Measurements from ENCODE around the gene B4GALT4.
"Not testable (repeated sequence)": the region's sequence is repeated elsewhere in the genome, so short reads cannot be mapped to it uniquely, and the experiment has no call there.

B4GALT4 gene

GRCh38 chr3:119184796-119185570 lies 55.7 kb downstream of the B4GALT4 start:
- DNase-seq (ENCODE audit: insufficient read length, low spot score) = no peak
- FAIRE-seq = peak; percentile 13
- TF ChIP-seq POU2F2 (IDR thresholded peaks at IDR 0.05; ENCODE audit: low read depth, low read length) (no peak), SPI1 (IDR thresholded peaks at IDR 0.05; ENCODE audit: low read depth, low read length) (no peak), POLR2AphosphoS5 (IDR thresholded peaks at IDR 0.05; ENCODE audit: low read depth, low read length) (no peak), PAX5 (IDR thresholded peaks at IDR 0.05; ENCODE audit: insufficient read depth, low read length, severe bottlenecking) (no peak), TAF1 (IDR thresholded peaks at IDR 0.05; ENCODE audit: low read depth, low read length) (no peak), POLR2A (IDR thresholded peaks at IDR 0.05; ENCODE audit: low read depth, low read length) (no peak)

DNA sequence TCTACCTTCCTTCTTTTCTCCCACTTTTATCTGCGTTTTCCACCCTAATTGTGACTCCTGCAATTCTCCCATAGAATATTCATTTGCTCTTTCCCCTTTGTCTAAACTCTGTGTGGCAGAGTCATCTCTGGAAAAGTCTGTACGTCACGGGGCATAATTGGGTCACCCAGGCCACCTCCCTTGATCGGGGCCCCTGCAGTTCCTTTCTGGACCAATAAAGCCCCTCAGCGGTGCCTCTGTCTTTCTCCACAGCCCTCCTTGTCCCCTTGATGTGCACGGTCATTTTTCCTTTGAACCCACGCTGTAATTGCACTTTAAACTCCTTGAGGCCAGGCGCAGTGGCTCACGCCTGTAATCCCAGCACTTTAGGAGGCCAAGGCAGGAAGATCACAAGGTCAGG lies 56.6 kb downstream of the B4GALT4 start:
- DNase-seq (ENCODE audit: insufficient read length, low spot score) (no peak), FAIRE-seq (no peak)
- TF ChIP-seq POLR2A (IDR thresholded peaks at IDR 0.05; ENCODE audit: low read depth, low read length) (no peak), SPI1 (IDR thresholded peaks at IDR 0.05; ENCODE audit: low read depth, low read length) (no peak), PAX5 (IDR thresholded peaks at IDR 0.05; ENCODE audit: insufficient read depth, low read length, severe bottlenecking) (no peak), POLR2AphosphoS5 (IDR thresholded peaks at IDR 0.05; ENCODE audit: low read depth, low read length) (no peak), POU2F2 (IDR thresholded peaks at IDR 0.05; ENCODE audit: low read depth, low read length) (no peak), TAF1 (IDR thresholded peaks at IDR 0.05; ENCODE audit: low read depth, low read length) (no peak)

- FAIRE-seq = no peak
- no peak for DNase-seq (ENCODE audit: insufficient read length, low spot score)
- TF ChIP-seq PAX5 (IDR thresholded peaks at IDR 0.05; ENCODE audit: insufficient read depth, low read length, severe bottlenecking) (no peak), SPI1 (IDR thresholded peaks at IDR 0.05; ENCODE audit: low read depth, low read length) (no peak), POU2F2 (IDR thresholded peaks at IDR 0.05; ENCODE audit: low read depth, low read length) (no peak), TAF1 (IDR thresholded peaks at IDR 0.05; ENCODE audit: low read depth, low read length) (no peak), POLR2A (IDR thresholded peaks at IDR 0.05; ENCODE audit: low read depth, low read length) (no peak), POLR2AphosphoS5 (IDR thresholded peaks at IDR 0.05; ENCODE audit: low read depth, low read length) (no peak)
These were observed 58.9 kb downstream of the B4GALT4 start for GRCh38 chr3:119181765-119182164.

- TF ChIP-seq POU2F2 (IDR thresholded peaks at IDR 0.05; ENCODE audit: low read depth, low read length) (no peak), SPI1 (IDR thresholded peaks at IDR 0.05; ENCODE audit: low read depth, low read length) (no peak), POLR2A (IDR thresholded peaks at IDR 0.05; ENCODE audit: low read depth, low read length) (no peak)
- DNase-seq (ENCODE audit: insufficient read length, low spot score) (no peak), FAIRE-seq (no peak)
These were observed 63.4 kb downstream of the B4GALT4 start for GRCh38 chr3:119177321-119177720.

GRCh38 chr3:119176778-119177177 lies 63.9 kb downstream of the B4GALT4 start:
- TF ChIP-seq TAF1 (IDR thresholded peaks at IDR 0.05; ENCODE audit: low read depth, low read length) = no peak
- no peak for TF ChIP-seq SPI1 (IDR thresholded peaks at IDR 0.05; ENCODE audit: low read depth, low read length)
- no peak for TF ChIP-seq POU2F2 (IDR thresholded peaks at IDR 0.05; ENCODE audit: low read depth, low read length)
- TF ChIP-seq POLR2AphosphoS5 (IDR thresholded peaks at IDR 0.05; ENCODE audit: low read depth, low read length) = no peak
- TF ChIP-seq PAX5 (IDR thresholded peaks at IDR 0.05; ENCODE audit: insufficient read depth, low read length, severe bottlenecking) = no peak
- TF ChIP-seq POLR2A (IDR thresholded peaks at IDR 0.05; ENCODE audit: low read depth, low read length) = no peak
- DNase-seq (ENCODE audit: insufficient read length, low spot score) (no peak), FAIRE-seq (no peak)

DNA sequence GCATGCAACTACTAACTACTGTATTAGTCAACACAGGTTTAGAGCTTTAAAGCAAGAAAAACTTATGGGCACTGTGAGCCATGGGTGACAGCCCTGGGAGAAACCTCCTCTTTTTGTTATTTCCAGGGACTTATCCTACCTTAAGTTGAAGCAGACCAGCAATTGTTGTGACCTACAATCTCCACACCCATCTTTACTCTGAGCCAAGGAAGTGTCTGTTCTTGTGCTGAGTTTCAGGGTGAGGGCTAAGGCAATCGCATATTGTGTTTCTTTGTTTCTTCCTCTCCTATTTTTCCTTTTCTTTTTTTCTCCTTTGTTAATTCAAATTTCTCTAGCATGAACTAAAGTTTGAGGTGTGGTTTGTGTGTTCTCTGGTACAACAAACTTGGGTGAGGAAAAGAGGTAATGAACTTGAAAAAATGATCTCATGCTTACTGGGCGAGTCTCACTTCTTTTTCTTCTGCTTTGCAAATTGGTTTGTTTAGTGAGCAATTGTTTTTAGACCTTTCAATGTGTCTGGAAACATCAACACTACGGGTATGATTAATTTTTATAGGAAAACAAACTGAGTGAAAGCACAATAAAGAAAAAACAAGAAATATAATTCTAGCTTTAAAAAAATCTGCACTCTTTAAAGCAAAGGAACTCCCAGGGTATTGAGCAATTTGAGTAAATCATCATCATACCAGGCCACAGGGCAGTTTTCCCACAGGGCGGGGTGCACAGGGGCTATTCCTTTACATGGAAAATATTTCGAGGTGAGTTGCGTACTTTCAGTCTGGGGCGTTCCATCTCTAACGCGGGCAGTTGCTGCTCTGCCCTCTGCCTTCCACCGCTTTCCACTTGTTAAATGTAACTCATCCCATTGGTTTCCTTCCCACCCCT lies 64.6 kb downstream of the B4GALT4 start:
- no peak for DNase-seq (ENCODE audit: insufficient read length, low spot score)
- TF ChIP-seq POLR2A (IDR thresholded peaks at IDR 0.05; ENCODE audit: low read depth, low read length) (no peak), TAF1 (IDR thresholded peaks at IDR 0.05; ENCODE audit: low read depth, low read length) (no peak), SPI1 (IDR thresholded peaks at IDR 0.05; ENCODE audit: low read depth, low read length) (no peak), PAX5 (IDR thresholded peaks at IDR 0.05; ENCODE audit: insufficient read depth, low read length, severe bottlenecking) (no peak)
- no peak for FAIRE-seq

- FAIRE-seq = no peak
These were observed 67.4 kb downstream of the B4GALT4 start, which contains the start of gene UPK1B for GRCh38 chr3:119173325-119173724. Gene UPK1B, plus strand, starts transcription at chr3:119173598. Its CDS starts 13,144 bp downstream, at chr3:119186742.

DNA sequence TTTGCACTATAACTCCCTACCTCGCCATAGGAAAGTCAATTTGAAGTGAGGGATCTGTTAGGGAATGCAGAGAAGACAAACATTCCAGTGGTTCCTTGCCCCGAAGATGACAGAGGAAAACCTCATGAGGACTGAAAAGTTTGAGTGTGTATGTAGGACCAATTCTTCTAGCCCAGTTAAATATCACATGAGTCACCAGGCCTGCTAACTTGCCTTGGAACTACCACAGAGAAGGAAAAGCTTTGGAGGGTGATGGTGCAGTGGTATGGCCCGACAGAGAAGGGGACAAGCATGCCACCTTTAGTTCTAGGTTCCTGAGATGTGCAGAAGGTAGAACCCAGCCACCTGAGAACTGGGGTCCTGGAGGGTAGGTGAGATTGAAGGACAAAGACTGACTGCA lies 69.9 kb downstream of the B4GALT4 start:
- TF ChIP-seq POLR2A (IDR thresholded peaks at IDR 0.05; ENCODE audit: low read depth, low read length) (no peak), PAX5 (IDR thresholded peaks at IDR 0.05; ENCODE audit: insufficient read depth, low read length, severe bottlenecking) (no peak), SPI1 (IDR thresholded peaks at IDR 0.05; ENCODE audit: low read depth, low read length) (no peak)
- FAIRE-seq (no peak), DNase-seq (ENCODE audit: insufficient read length, low spot score) (no peak)

More at GRCh38 chr3:119173325-119173724, 67.4 kb downstream of the B4GALT4 start, which contains the start of gene UPK1B:
- no peak for TF ChIP-seq POLR2A (IDR thresholded peaks at IDR 0.05; ENCODE audit: low read depth, low read length)
- TF ChIP-seq TAF1 (IDR thresholded peaks at IDR 0.05; ENCODE audit: low read depth, low read length) = no peak
- no peak for TF ChIP-seq PAX5 (IDR thresholded peaks at IDR 0.05; ENCODE audit: insufficient read depth, low read length, severe bottlenecking)
- no peak for TF ChIP-seq SPI1 (IDR thresholded peaks at IDR 0.05; ENCODE audit: low read depth, low read length)
- no peak for TF ChIP-seq POLR2AphosphoS5 (IDR thresholded peaks at IDR 0.05; ENCODE audit: low read depth, low read length)
- no peak for TF ChIP-seq POU2F2 (IDR thresholded peaks at IDR 0.05; ENCODE audit: low read depth, low read length)
- DNase-seq (ENCODE audit: insufficient read length, low spot score) = no peak

- not testable (repeated sequence) for FAIRE-seq; DNase-seq (ENCODE audit: insufficient read length, low spot score)
These were observed 75.9 kb downstream of the B4GALT4 start for GRCh38 chr3:119164745-119165144.

Data from GM12891 (cell line).